ENCODE data around the gene SLC46A1.

Gene SLC46A1

DNA sequence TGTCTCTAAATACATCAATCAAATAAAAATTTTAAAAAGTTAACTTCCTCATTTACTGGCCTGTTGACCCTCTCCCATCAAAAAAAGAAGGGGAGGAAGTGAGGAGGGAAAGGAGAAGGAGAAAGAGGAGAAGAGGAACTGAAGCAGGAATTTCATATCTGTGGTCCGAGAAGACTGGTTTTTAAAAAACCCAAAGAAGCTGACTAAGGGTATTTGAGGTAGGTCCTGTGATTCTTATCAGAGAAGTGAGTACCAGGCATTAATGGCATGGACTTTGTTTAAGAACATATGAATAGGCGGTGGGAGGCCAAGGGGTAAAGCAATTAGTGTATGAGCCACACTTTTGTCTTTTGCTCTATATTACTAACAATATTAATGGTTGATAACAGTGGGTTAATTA is 2.0 kb downstream of the SLC46A1 start:
- DNase-seq = no peak

- no peak for DNase-seq
Observed at GRCh38 chr17:28402844-28403243, 3.2 kb downstream of the SLC46A1 start.

DNA sequence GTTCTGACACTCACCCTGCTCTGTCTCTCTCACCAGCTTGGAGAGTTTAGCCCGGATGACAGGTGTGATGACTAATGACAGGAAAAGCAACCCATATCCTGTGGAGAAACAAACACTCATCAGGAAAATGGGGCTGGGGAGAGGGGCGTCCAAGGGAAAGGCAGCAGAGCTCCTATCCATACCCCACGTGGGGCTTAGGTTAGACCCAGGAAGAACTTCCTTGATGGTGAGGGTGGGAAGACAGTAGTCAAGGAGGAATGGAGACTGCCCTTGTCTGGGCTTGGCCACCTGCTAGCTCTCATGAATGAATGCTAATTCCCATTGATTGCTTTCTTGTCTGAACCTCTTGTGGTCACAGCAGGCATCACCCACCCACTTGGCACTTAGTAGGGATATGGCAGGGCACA is 3.8 kb downstream of the SLC46A1 start:
- peak; percentile 15 for DNase-seq

DNA sequence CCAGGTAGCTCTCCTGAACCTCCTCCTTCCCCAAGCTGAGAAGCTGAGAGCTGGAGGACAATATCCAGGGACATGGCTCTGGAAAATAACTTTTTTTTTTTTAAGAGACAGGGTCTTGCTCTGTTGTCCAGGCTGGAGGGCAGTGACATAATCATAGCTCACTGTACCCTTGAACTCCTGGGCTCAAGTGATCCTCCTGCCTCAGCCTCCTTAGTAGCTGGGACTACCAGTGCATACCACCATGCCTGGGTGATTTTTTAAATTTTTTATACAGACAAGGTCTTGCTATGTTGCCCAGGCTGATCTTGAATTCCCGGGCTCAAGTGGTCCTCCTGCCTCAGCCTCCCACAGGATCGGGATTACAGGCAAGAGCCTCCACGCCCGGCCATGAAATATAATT is 6.2 kb downstream of the SLC46A1 start:
- DNase-seq = no peak

GRCh38 chr17:28398280-28398981 is 7.6 kb downstream of the SLC46A1 start:
- DNase-seq = no peak

- DNase-seq = no peak
Observed at GRCh38 chr17:28397687-28398279, 8.2 kb downstream of the SLC46A1 start.

GRCh38 chr17:28397275-28397674 is 8.7 kb downstream of the SLC46A1 start:
- DNase-seq = no peak

- no peak for DNase-seq
Observed at GRCh38 chr17:28396635-28397239, 9.3 kb downstream of the SLC46A1 start.

- DNase-seq = no peak
Observed at GRCh38 chr17:28395968-28396367, 10.0 kb downstream of the SLC46A1 start.

DNA sequence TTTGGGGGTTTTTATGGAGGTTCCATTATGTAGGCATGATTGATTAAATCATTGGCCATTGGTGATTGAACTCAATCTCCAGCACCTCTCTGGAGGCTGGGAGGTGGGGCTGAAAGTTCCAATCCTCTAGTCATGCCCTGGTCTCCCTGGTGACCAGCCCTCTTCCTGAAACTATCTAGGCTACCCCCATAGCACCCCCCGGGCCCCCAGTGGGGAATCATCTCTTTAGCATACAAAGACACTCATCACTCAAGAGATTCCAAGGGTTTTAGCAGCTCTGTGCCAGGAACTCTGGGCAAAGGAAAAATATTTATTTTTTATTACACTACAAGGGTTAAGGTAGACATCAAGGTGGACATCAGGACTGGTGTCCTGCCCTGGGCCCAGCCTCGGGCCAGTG is 10.6 kb downstream of the SLC46A1 start:
- no peak for DNase-seq

- DNase-seq = no peak
Observed at GRCh38 chr17:28394337-28395116, 11.5 kb downstream of the SLC46A1 start.

- DNase-seq = no peak
Observed at GRCh38 chr17:28392491-28392890, 13.5 kb downstream of the SLC46A1 start.

GRCh38 chr17:28391401-28391800 is 14.6 kb downstream of the SLC46A1 start:
- DNase-seq = no peak

DNA sequence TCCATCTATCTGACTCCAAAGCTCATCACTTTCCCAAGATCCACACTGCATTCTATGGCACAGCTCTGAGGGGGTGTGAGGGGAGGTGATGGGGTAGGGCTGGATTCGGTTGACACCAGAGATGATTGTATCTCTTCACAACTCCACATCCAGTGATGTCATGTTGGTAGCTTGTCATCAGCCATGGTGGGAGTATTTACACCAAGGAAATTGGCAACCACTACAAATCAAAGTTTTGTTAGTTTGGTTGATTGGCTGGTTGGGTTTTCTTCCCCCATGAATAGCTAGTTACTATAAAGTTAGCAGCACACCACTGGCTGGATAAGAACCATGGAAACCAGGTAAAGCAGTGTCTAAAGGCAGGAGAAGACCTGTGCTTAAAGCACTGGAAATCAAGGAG is 15.0 kb downstream of the SLC46A1 start:
- DNase-seq = no peak

- no peak for DNase-seq
Observed at GRCh38 chr17:28390563-28390962, 15.4 kb downstream of the SLC46A1 start.

DNA sequence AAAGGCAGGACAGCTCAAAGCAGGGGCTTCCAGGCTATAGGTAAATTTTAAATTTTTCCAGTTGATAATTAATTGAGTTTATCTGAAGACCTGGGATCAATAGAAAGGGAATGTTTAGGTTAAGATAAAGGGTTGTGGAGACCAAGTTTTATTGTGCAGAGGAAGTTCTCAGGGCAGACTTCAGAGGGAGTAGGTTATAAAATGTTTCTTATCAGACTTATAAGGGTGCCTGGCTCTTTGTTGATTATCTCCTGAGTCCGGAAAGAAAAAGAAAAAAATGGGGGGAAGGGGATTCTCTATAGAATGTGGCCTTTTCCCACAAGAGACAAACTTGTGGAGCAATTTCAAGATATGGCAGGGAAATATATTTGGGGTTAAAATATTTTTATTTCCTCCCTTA is 15.9 kb downstream of the SLC46A1 start:
- no peak for DNase-seq

GRCh38 chr17:28388106-28388505 is 17.9 kb downstream of the SLC46A1 start:
- no peak for DNase-seq

DNA sequence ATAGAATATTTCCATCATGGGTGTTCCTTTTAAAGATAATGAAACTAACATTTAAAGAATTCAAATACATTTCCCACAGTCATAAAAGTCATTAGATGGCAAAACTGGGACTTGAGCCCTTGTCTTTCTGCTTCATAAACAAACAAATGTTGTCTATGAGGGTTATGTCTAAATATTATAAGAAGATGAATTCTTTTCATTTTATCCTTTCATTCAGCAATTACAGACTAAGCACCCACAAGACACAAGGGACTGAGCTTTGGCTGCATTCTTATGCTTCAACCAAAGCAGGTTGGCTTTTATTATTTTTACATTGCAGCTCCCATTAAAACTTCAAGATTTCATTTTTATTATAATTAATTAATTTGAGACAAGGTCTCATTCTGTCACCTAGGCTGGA is 19.6 kb downstream of the SLC46A1 start:
- no peak for DNase-seq

GRCh38 chr17:28385406-28385805 is 20.6 kb downstream of the SLC46A1 start:
- DNase-seq = no peak

DNA sequence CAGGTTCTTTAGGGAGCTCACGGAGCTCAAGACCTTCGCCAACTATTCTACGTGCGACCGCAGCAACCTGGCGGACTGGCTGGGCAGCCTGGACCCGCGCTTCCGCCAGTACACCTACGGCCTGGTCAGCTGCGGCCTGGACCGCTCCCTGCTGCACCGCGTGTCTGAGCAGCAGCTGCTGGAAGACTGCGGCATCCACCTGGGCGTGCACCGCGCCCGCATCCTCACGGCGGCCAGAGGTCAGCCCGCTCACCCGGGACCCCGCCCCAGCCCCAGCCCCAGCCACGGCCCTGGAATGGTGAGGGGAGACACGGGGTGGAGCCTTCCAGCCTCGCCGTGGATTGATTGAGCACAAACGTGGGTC is 21.0 kb downstream of the SLC46A1 start:
- DNase-seq = peak; percentile 64

DNA sequence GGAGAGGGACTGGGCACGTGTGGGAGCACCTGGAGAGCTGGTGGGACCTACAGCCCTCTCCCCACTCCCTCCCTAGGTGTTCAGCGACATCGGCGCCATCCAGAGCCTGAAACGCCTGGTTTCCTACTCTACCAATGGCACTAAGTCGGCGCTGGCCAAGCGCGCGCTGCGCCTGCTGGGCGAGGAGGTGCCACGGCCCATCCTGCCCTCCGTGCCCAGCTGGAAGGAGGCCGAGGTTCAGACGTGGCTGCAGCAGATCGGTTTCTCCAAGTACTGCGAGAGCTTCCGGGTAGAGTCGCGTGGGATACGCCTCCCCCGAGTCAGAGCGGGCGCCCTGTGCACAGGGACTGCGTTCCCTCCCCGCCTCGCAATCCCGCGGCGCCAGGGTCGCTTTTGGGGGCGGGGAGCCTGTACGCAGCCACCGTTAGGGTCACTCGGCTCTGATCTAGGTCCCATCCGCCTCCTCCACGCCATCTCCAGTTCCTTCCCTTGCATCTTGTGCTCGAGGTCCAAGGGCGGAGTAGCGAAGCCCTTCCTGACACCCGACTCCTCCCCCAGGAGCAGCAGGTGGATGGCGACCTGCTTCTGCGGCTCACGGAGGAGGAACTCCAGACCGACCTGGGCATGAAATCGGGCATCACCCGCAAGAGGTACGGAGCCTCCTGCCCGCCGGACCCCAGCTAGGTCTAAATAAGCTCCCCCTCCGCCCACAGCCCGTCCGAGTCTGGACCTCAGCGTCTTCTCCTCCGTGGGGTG is 21.6 kb downstream of the SLC46A1 start:
- peak; percentile 79 for DNase-seq

GRCh38 chr17:28381141-28381825 is 24.7 kb downstream of the SLC46A1 start:
- DNase-seq = no peak

Measured in NCI-H526 treated with DMSO at 0.1 percent for 48 hours (cell line).